ENCODE measurements around the gene MOSPD3.
"Not testable (repeated sequence)": the region's sequence is repeated elsewhere in the genome, so short reads cannot be mapped to it uniquely, and the experiment has no call there.

Gene MOSPD3

DNA sequence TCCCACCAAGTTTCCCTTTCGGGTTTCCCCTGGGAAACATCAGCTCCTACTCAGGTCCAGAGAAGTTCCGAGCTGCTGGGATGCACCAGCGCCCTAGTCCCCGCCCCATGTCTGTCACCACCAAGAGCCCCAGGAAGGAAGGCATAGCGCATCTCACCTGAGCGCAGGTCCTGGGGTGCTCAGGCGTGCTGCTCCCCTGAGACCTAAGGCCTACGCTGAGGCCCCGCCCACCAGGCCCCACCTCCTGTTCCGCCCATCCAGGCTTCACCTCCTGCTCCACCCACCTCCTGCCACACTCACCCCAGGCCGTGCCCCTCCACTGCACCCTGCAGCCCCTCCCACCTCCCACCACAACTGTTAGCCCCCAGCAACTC is 30.2 kb downstream of the MOSPD3 start:
- Mint-ChIP-seq H3K9me3 (no peaks in the 10 kb centered on the region), H3K27me3 (peaks cover 3% of the 10 kb centered on the region), H3K4me3 (no peak overlapping the region), H3K36me3 (ENCODE audit: low read depth) (no peaks in the 10 kb centered on the region), H3K27ac (no peak overlapping the region), H3K4me1 (ENCODE audit: low read depth) (no peaks in the 10 kb centered on the region)

GRCh38 chr7:100649826-100650565 is 37.7 kb downstream of the MOSPD3 start:
- H3K27me3 Mint-ChIP-seq, result peaks cover 18% of the 10 kb centered on the region
- H3K27ac Mint-ChIP-seq, result no peak overlapping the region
- no peak overlapping the region for H3K4me3 Mint-ChIP-seq
- H3K9me3 Mint-ChIP-seq, result no peaks in the 10 kb centered on the region
- no peaks in the 10 kb centered on the region for H3K4me1 Mint-ChIP-seq (ENCODE audit: low read depth)
- no peaks in the 10 kb centered on the region for H3K36me3 Mint-ChIP-seq (ENCODE audit: low read depth)

DNA sequence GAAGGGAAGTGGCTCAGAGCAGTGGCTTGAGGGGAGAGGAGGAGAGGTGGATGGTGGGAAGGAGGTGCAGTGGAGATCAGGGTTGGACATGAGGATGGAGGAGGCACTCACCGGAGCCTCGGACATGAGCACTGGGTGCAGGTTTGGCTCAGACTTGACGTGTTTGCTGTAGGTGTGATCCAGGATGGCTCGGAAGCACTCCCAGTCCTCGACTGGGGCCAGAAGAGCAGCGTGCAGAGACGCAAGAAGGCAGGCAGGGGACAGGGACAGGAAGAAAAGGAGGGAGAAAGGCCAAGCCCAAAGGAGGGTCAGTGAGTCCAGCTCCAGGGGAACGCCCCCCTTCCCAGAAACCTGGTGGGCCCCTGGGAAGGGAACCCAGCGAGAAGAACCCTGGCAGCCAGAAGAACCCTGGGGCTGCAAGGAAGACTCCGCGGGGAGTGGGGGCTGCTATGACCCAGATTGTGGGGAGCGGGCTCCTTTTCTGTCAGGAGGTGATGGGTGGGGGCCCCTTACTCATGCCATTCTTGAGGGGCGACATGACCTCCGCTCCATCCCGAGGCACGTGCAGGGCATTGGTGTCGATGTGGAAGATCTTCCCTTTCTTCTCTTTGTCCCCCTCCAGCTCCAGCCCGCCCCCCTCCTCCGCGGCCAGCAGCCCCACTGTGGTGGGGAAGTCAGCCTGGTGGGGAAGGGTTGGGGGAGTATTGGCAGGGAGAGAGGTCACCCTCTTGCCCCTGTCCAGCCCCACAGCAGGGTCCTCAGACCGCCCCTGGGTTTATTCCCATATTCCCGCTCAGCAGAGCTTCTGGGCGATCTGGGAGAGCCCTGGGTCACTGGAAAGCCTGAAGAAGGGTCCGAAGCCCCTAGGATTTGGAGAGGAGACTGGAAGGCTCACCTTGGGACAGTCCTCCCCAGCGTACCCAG is 42.8 kb downstream of the MOSPD3 start:
- Mint-ChIP-seq H3K4me3 (no peak overlapping the region), H3K27me3 (peaks cover 38% of the 10 kb centered on the region), H3K4me1 (ENCODE audit: low read depth) (no peaks in the 10 kb centered on the region), H3K27ac (no peak overlapping the region), H3K36me3 (ENCODE audit: low read depth) (no peaks in the 10 kb centered on the region), H3K9me3 (no peaks in the 10 kb centered on the region)

- Mint-ChIP-seq H3K36me3 (ENCODE audit: low read depth) (no peaks in the 10 kb centered on the region), H3K27ac (no peak within 1 kb of the TSS), H3K4me1 (ENCODE audit: low read depth) (no peaks in the 10 kb centered on the region), H3K27me3 (peaks cover 36% of the 10 kb centered on the region), H3K4me3 (no peak within 1 kb of the TSS), H3K9me3 (no peaks in the 10 kb centered on the region)
Observed at GRCh38 chr7:100655908-100656674, 43.8 kb downstream of the MOSPD3 start, which contains the start of gene ACTL6B. Gene ACTL6B, minus strand, starts transcription at chr7:100656448. Its CDS starts 94 bp downstream, at chr7:100656354.

GRCh38 chr7:100662194-100662776 is 49.9 kb downstream of the MOSPD3 start:
- H3K36me3 Mint-ChIP-seq (ENCODE audit: low read depth); H3K9me3 Mint-ChIP-seq; H3K4me1 Mint-ChIP-seq (ENCODE audit: low read depth); H3K4me3 Mint-ChIP-seq; H3K27ac Mint-ChIP-seq: not testable (repeated sequence)
- peaks cover 20% of the 10 kb centered on the region for H3K27me3 Mint-ChIP-seq
